Naive thymus-derived CD4-positive, alpha-beta T cell (primary cell): ENCODE results near the gene PIGT. TPM values are rescaled to one million over a fixed set of nuclear protein-coding genes. Genes with fewer than 3 reads are reported as not detected.

Source experiments
- ATAC-seq: fragments of 150-1000 bp; cut with Tn5 transposase; 2 replicates; pipeline ENCODE4 v1.10.0; 2021; ENCODE audit warnings: mild to moderate bottlenecking, moderate library complexity
- CTCF ChIA-PET: fragments of 350-600 bp; sonication (Branson Sonifier 250); formaldehyde crosslinking; loops from one replicate; lab custom pipeline; 2021; ENCODE audit warnings: antibody characterized with exemption; lab: Charles Lee
- POLR2A ChIA-PET: fragments of 350-600 bp; sonication (Branson Sonifier 250); formaldehyde crosslinking; loops from one replicate; lab custom pipeline; 2021; ENCODE audit warnings: antibody characterized with exemption, inconsistent platforms; lab: Charles Lee
- DNase-seq, 9 donors: peaks; one replicate each; pipeline versions ENCODE4 v3.0.0 to v3.0.0-alpha.2; 2020 to 2022; ENCODE audit warnings: mixed read lengths in 1 of 9
- H3K27ac ChIP-seq: one replicate; pipeline ENCODE4 v1.7.0; 2013; ENCODE audit warnings: mild to moderate bottlenecking, low read depth, low read length, moderate library complexity
- H3K27me3 ChIP-seq, 2 donors: one replicate each; pipeline ENCODE4 v1.7.0; 2013; ENCODE audit warnings: low read length in 2 of 2, mild to moderate bottlenecking in 2 of 2, moderate library complexity in 2 of 2; ENCODE audit not compliant: control insufficient read depth in 2 of 2, insufficient read depth in 2 of 2
- H3K36me3 ChIP-seq, 3 experiments: 1 replicate in 2 of 3; 2 replicates in 1 of 3; pipeline ENCODE4 v1.7.0; 2013; ENCODE audit warnings: low read length in 3 of 3, mild to moderate bottlenecking in 3 of 3, moderate library complexity in 1 of 3; ENCODE audit not compliant: insufficient read depth in 3 of 3, control insufficient read depth in 2 of 3
- H3K4me1 ChIP-seq, 2 donors: one replicate each; pipeline ENCODE4 v1.7.0; 2013; ENCODE audit warnings: low read length in 2 of 2, mild to moderate bottlenecking in 2 of 2, moderate library complexity in 1 of 2; ENCODE audit not compliant: control insufficient read depth in 2 of 2, insufficient read depth in 2 of 2
- H3K4me3 ChIP-seq: 2 replicates; pipeline ENCODE4 v1.7.0; 2013; ENCODE audit warnings: mild to moderate bottlenecking, low read length
- H3K9me3 ChIP-seq, 3 experiments: 1 replicate in 2 of 3; 2 replicates in 1 of 3; pipeline ENCODE4 v1.7.0; 2013; ENCODE audit warnings: low read length in 3 of 3; ENCODE audit not compliant: control insufficient read depth in 2 of 3
- H3K27ac Mint-ChIP-seq, 9 donors: one replicate each; pipeline ENCODE4 v1.8.0; 2020 to 2022; ENCODE audit warnings: mixed read lengths in 9 of 9, mild to moderate bottlenecking in 8 of 9, moderate library complexity in 5 of 9, inconsistent platforms in 2 of 9
- H3K27me3 Mint-ChIP-seq, 5 donors: one replicate each; pipeline ENCODE4 v1.8.0; 2021 to 2022; ENCODE audit warnings: mixed read lengths in 5 of 5, mild to moderate bottlenecking in 1 of 5
- H3K36me3 Mint-ChIP-seq, 5 donors: one replicate each; pipeline ENCODE4 v1.8.0; 2020 to 2022; ENCODE audit warnings: mixed read lengths in 5 of 5, mild to moderate bottlenecking in 3 of 5, inconsistent platforms in 1 of 5
- H3K4me1 Mint-ChIP-seq, 7 donors: one replicate each; pipeline ENCODE4 v1.8.0; 2020 to 2022; ENCODE audit warnings: mixed read lengths in 7 of 7, mild to moderate bottlenecking in 3 of 7, inconsistent platforms in 1 of 7
- H3K4me3 Mint-ChIP-seq, 10 donors: one replicate each; pipeline ENCODE4 v1.8.0; 2020 to 2022; ENCODE audit warnings: mild to moderate bottlenecking in 10 of 10, mixed read lengths in 10 of 10, moderate library complexity in 6 of 10, inconsistent platforms in 2 of 10
- H3K9me3 Mint-ChIP-seq, 11 donors: one replicate each; pipeline ENCODE4 v1.8.0; 2020 to 2022; ENCODE audit warnings: mixed read lengths in 11 of 11, mild to moderate bottlenecking in 4 of 11, inconsistent platforms in 1 of 11, moderate library complexity in 1 of 11
- intact Hi-C, 2 donors: fragments of 100-400 bp; cut with micrococcal nuclease; formaldehyde crosslinking; loops; one replicate each; pipeline ENCODE4 v1.15.1; 2023
- polyA plus RNA-seq, 2 donors: library from polyadenylated mRNA; unstranded; fragments of 300-500 nt; fragmentation: Illumina TruSeq; gene quantifications; one replicate each; pipeline ENCODE4 v1.2.3, GENCODE V29; 2021
- total RNA-seq, 6 experiments: library from RNA in 5 of 6; stranded (reverse) in 5 of 6; gene quantifications; 1 replicate in 5 of 6; 2 replicates in 1 of 6; pipeline ENCODE4 v1.2.3 and lab custom pipeline; 2021 to 2026

The PIGT gene
- total and polyA plus RNA-seq, 7 experiments from 2014 or later, result 78.7 to 140 (median 85.0) TPM

- H3K4me3 Mint-ChIP-seq, result peak overlapping the region; percentile 71 to 86 (median 81)
- peak overlapping the region; percentile 65 for H3K4me3 ChIP-seq
- H3K9me3 Mint-ChIP-seq, result no peaks in the 10 kb centered on the region
- peaks cover 0 to 23% (median 14%) of the 10 kb centered on the region in 7 donors for H3K4me1 Mint-ChIP-seq
- peaks cover 0 to 12% (median 0%) of the 10 kb centered on the region in 5 donors for H3K36me3 Mint-ChIP-seq
- H3K27ac Mint-ChIP-seq, result peak overlapping the region in 6 of 9 donors; percentile 31 to 84 (median 64)
- no peaks in the 10 kb centered on the region for H3K27me3 Mint-ChIP-seq
- peak overlapping the region; percentile 50 for H3K27ac ChIP-seq
- ATAC-seq, result peak; percentile 100
- DNase-seq, result peak; percentile 70 to 89 (median 80)
- intact Hi-C loops, result loop anchor here (1.0 to 2.0 kb wide), 7 partner anchors 20 to 334 kb away; partner anchors contain the start of genes PIGT (in 2 of the 2) and SYS1 (in 2 of the 2)
- no peaks in the 10 kb centered on the region for H3K36me3 ChIP-seq
- H3K9me3 ChIP-seq, result no peaks in the 10 kb centered on the region
- peaks cover 5 to 11% of the 10 kb centered on the region in 2 donors for H3K4me1 ChIP-seq
- POLR2A ChIA-PET, result interaction anchor here (0.5 to 2.9 kb wide), 11 partner anchors 18 to 937 kb away, joined by 3 to 55 read pairs (median 5); partner anchors contain the start of genes PIGT and SYS1
- CTCF ChIA-PET, result interaction anchor here (0.5 to 7.7 kb wide), 16 partner anchors 14 to 344 kb away, joined by 3 to 146 read pairs (median 5); partner anchors contain the start of genes DBNDD2, PIGT, SYS1 and TP53TG5
- H3K27me3 ChIP-seq, result no peaks in the 10 kb centered on the region
Measured at GRCh38 chr20:45436732-45437485, 21.0 kb downstream of the PIGT start.

DNA sequence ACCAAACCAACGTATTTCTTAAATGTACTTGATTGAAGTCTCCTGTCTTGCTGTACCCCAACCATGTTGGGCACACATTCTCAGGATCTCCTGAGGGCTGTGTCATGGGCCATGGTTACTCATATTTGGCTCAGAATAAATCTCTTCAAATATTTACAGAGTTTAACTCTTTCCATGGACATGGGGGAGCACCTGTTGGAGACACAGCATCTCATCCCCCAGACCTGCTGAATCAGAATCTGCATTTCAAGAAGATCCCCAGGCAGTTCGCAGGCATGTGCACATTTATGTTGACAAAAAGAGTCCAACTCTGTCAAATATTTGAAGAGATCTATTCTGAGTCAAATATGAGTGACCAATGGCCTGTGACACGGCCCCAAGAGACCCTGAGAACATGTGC, 24.5 kb downstream of the PIGT start:
- ATAC-seq (no peak), DNase-seq (no peak)
- Histone ChIP-seq H3K27ac (no peak overlapping the region), H3K4me1 (peaks cover 19 to 20% of the 10 kb centered on the region in 2 donors), H3K4me3 (no peak overlapping the region), H3K9me3 (no peaks in the 10 kb centered on the region), H3K27me3 (no peaks in the 10 kb centered on the region), H3K36me3 (no peaks in the 10 kb centered on the region)
- CTCF ChIA-PET, result interaction anchor here (0.6 to 7.7 kb wide), 3 partner anchors 66 to 1061 kb away, joined by 3 to 146 read pairs (median 114); partner anchors contain the start of gene SYS1
- Mint-ChIP-seq H3K36me3 (no peaks in the 10 kb centered on the region), H3K9me3 (no peaks in the 10 kb centered on the region), H3K4me3 (no peak overlapping the region), H3K27ac (no peak overlapping the region), H3K4me1 (peaks cover 13 to 36% (median 28%) of the 10 kb centered on the region in 7 donors), H3K27me3 (peaks cover 0 to 16% (median 5%) of the 10 kb centered on the region in 5 donors)
- intact Hi-C loops, result no loop called here
- POLR2A ChIA-PET, result interaction anchor here (0.9 to 1.0 kb wide), 2 partner anchors 72 to 78 kb away, joined by 3 to 7 read pairs; partner anchors contain the start of gene SYS1

GRCh38 chr20:45440891-45441685, 25.1 kb downstream of the PIGT start:
- Mint-ChIP-seq H3K4me1 (peaks cover 13 to 40% (median 31%) of the 10 kb centered on the region in 7 donors), H3K9me3 (no peaks in the 10 kb centered on the region), H3K4me3 (no peak overlapping the region), H3K36me3 (no peaks in the 10 kb centered on the region), H3K27me3 (peaks cover 0 to 22% (median 6%) of the 10 kb centered on the region in 5 donors), H3K27ac (peak overlapping the region in 1 of 9 donors; percentile 70)
- Histone ChIP-seq H3K27ac (no peak overlapping the region), H3K4me3 (no peak overlapping the region), H3K9me3 (no peaks in the 10 kb centered on the region), H3K36me3 (no peaks in the 10 kb centered on the region), H3K27me3 (no peaks in the 10 kb centered on the region), H3K4me1 (peaks cover 19 to 20% of the 10 kb centered on the region in 2 donors)
- ChIA-PET POLR2A (no interaction called here), CTCF (interaction anchor here (5.8 to 7.7 kb wide), 2 partner anchors 67 to 78 kb away, joined by 114 to 146 read pairs; partner anchors contain the start of gene SYS1)
- ATAC-seq, result no peak
- DNase-seq, result no peak
- intact Hi-C loops, result no loop called here

GRCh38 chr20:45441746-45442145, 25.8 kb downstream of the PIGT start:
- Mint-ChIP-seq H3K9me3 (no peaks in the 10 kb centered on the region), H3K27ac (no peak overlapping the region), H3K4me1 (peaks cover 13 to 39% (median 29%) of the 10 kb centered on the region in 7 donors), H3K4me3 (no peak overlapping the region), H3K27me3 (peaks cover 0 to 28% (median 6%) of the 10 kb centered on the region in 5 donors), H3K36me3 (no peaks in the 10 kb centered on the region)
- ChIA-PET POLR2A (interaction anchor here (0.6 kb wide), 1 partner anchor 21 kb away, joined by 3 read pairs; no protein-coding TSS in a partner anchor), CTCF (no interaction called here)
- Histone ChIP-seq H3K27me3 (no peaks in the 10 kb centered on the region), H3K9me3 (no peaks in the 10 kb centered on the region), H3K4me3 (no peak overlapping the region), H3K27ac (no peak overlapping the region), H3K4me1 (peaks cover 14 to 17% of the 10 kb centered on the region in 2 donors), H3K36me3 (no peaks in the 10 kb centered on the region)
- intact Hi-C loops, result no loop called here
- DNase-seq, result no peak
- ATAC-seq, result no peak

DNA sequence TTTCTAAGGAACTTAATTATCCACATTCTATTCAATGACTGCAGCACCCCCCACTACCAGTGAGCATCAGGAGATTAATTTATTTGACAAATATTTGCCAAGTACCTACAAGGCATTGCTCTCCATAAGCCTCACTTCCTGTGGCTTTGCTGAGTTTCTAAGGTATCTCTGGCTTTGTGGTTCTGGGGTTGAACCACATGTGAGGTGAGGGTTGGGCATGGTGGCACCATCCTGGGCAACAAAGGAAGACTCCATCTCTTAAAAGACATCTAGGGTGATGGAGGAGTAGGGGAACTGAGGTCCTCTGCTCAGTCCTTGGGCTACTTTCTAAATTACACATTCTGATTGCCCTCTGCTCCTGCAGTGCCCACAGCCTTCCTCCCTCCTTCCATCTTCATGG, 28.1 kb downstream of the PIGT start:
- Histone ChIP-seq H3K27me3 (peaks cover 0 to 4% of the 10 kb centered on the region in 2 donors), H3K36me3 (no peaks in the 10 kb centered on the region), H3K4me3 (no peak overlapping the region), H3K27ac (no peak overlapping the region), H3K9me3 (no peaks in the 10 kb centered on the region), H3K4me1 (peaks cover 9 to 14% of the 10 kb centered on the region in 2 donors)
- H3K4me1 Mint-ChIP-seq, result peaks cover 13 to 36% (median 27%) of the 10 kb centered on the region in 7 donors
- H3K9me3 Mint-ChIP-seq, result no peaks in the 10 kb centered on the region
- peak overlapping the region in 5 of 10 donors; percentile 3 to 48 (median 15) for H3K4me3 Mint-ChIP-seq
- peak; percentile 82 for ATAC-seq
- peaks cover 0 to 35% (median 6%) of the 10 kb centered on the region in 5 donors for H3K27me3 Mint-ChIP-seq
- CTCF ChIA-PET, result interaction anchor here (1.2 kb wide), 1 partner anchor 82 kb away, joined by 4 read pairs; the partner anchor contains the start of gene SYS1
- H3K27ac Mint-ChIP-seq, result no peak overlapping the region
- intact Hi-C loops, result no loop called here
- DNase-seq, result peak in 6 of 9 donors; percentile 31 to 62 (median 44)
- H3K36me3 Mint-ChIP-seq, result peaks cover 0 to 14% (median 4%) of the 10 kb centered on the region in 5 donors
- POLR2A ChIA-PET, result interaction anchor here (3.1 kb wide), 1 partner anchor 81 kb away, joined by 10 read pairs; the partner anchor contains the start of gene SYS1
